NCI-H2171 (cell line): ENCODE data around the gene ATXN1.

ENCODE experiments used
- DNase-seq: peaks from one replicate; lab custom pipeline; 2025; lab: John Stamatoyannopoulos, UW

The ATXN1 gene

DNA sequence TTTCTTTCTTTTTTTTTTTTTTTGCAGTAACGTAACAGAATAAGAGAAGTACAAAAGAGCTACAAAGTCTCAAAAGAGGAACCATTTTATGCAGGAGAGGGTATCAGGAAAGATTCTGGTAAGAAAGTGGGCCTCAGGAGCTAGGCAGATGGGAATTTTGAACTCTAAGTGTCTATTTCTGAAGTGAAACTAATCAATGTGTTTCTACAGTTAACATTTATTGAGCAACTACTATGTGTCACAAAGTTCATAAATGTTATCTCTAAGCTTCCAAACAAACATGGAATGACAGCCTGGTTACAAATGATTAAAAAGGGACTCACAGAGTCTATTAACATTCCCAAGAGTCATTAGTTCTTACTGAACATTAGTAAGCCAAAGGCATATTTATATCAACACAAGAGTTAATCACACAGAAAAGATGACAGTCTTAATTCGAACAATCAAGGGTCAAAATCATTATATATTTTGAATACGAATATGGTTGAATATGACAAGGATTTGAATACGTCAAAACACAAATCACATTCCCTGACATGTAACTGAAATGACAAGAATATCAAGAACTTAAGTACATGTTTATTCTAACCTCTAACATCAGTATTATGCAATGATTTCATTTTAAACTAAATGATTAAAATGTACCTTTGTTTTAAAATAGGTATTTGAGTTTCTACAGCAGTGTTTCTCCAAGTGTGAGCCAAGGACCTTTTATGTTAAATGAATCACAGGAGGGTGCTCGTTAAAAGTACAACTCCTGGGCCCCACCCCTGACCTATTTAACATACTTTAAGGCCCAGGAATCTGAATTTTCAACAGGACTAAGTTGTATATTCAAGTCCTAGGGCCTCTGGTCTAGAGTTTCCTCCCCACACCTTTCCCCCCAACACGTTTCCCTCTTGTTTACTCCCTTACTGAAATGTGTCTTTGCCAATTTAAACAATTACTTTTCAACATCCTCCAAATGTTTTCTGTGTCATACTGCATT, 89.7 kb downstream of the ATXN1 start:
- no peak for DNase-seq

DNA sequence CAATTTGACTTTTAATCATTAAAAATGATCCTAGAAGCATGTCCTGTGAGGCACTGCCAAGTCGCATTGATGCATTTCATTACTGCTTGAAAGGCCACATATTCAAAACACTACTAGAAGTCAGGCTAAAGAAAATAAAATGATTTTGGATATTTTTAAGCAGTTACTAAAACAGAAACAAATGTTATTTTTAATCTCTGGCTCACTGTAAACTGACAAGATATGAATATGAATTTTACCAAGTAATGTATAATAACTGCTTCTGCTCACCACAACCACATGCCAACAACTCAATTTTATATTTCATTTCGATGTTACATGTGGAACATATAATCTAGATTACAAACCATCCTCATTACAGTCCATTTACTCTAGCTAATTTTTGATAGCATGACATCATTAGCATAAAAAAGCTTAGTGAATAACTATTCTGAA, 90.6 kb downstream of the ATXN1 start:
- DNase-seq, result no peak

DNA sequence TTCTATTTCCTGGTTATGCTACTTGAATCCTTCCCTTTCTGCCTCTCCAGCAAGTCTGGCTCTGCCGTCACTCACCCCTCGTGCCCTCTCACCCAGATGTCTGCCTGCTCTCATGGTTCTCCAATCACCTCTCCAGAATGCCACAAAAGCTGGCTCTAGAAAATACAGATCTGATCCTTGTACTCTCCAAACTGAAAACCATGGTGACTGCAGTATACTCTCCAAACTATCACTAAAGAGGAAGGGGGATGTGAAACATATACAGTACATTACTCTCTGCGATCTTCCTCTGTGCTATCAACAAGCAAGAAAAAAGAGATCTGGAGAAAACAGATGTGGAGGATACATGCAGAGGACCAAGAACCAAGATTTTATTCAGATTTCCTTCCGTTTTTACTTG, 91.1 kb downstream of the ATXN1 start:
- DNase-seq, result no peak

DNA sequence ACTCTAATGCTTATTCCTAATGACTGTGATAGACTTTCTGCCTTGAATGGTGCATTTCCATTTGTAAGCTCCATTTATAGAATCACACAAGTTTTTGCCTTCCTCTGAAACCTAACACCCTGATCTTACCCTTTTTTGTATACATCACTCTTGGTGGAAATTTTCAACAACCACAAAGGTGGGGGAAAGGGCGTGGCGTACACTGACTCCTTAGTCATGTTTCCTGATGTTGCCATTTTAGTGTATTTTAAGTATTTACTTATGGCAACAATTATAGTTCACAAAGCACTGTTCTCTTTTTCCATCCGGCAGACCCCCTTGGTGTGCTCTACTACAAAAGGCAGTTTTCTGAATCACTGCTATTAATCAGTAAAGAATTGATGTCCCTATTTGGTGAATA, 92.0 kb downstream of the ATXN1 start:
- no peak for DNase-seq

DNA sequence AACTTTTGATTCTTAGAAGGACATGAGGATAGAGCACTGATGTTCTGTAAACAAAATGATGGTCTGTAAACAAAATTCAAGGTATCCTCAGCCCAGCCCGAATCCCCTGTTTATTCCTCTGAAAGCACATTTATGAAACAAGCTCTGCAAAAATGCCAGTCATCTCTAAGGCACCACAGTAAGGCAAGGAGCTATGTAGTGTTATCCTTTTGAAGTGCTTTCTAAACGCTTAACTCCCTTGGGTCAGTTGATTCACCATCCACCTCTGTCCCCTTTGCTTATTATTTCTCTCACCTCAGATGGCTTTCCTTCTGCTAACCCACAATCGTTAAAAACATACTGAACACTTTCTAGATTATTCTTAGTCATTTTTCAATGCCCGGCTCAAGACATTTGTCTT, 93.8 kb downstream of the ATXN1 start:
- DNase-seq, result no peak

DNA sequence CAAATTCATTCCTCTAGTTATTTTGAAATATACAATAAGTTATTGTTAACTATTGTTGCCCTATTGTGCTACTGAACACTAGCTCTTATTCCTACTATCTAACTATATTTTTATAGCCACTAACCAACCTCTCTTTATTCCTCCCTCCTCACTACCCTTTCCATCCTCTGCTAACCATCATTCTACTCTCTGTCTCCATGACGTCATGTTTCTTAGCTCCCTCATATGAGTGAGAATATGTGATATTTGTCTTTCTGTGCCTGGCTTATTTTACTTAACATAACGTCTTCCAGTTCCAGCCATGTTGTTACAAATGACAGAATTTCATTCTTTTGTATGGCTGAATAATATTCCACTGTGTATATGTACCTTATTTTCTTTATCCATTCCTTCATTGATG, 95.3 kb downstream of the ATXN1 start:
- DNase-seq, result no peak

DNA sequence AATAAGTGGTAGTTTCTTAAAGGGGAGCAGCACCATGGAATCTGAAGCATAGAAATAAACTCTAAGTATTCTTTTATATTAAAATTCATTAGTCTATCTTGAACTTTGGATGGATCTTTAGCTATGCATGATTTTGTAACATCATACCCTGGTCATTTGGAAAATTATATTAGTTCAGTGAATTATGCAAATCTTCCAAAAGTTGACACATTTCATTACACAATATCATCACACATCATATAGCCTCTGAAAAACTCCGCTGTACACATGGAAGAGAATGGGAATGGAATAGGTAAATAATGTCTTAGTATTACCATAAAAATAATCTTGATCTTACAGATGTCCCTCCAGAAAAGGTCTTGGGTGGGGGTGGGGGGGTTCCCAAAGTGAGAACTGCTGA, 96.1 kb downstream of the ATXN1 start:
- DNase-seq, result no peak

DNA sequence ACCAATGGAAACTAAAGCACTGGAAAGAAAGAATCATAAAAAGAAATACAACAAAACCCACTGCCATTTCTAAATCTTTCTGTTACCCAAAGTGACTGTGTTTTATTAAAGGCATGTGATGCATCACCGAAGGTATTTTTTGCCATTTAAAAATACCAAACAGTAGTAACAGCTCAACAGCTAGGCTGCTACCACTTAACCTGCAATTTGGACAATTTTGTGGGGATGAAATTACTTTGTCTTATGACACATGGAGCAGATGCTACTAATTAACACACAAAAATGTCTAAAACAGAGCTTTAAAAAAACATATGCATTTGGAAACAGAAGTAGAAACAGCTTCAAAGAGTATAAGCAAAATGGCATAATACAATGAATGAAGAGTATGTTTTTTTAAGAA, 97.4 kb downstream of the ATXN1 start:
- DNase-seq, result no peak

DNA sequence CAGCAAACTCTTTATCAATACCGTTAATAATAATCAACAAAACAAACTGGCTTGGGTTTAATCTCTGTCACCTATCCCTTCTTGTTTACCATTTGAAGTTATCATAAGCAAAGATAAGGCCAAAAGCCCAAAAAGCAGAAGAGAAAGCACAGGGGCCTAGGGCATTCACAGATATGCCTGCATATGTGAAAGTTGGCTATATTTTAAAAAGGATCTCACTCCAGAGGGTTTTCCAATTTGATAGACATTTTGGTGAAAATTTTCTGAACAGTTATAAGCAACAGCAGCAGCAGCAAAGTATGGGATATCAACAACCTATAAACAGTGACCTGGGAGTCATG, 101.1 kb downstream of the ATXN1 start:
- no peak for DNase-seq

DNA sequence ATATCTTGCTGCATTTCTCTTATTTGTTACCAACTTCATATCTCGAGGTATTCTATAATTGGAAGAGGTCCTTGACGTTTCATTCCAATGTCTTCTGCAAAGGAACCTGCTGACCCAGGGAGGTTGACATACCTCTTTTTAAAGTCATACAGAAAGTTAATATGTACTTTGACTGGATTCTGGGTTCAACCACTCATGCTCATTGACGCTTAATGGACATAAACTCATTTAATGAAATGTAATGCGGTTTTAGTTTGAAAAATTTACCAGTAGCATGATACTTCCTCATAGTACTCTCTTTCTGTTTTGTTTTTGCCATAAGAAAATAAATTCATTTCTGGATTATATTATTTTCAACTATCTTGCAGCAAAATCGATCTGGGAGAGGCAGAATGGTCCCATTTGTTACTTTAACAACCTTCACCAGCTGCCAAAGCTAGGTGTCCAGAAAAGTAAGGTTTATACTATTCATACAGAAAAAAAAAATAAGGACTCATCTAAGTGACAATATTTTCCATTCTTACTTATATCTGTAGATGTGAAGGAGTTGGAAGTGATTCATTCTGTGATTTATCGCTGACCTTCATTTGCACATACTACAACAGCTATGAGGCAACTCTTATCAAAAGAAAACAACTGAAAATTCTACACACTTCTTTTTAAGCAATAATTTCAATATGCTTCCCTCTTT, 101.6 kb downstream of the ATXN1 start:
- DNase-seq, result no peak

DNA sequence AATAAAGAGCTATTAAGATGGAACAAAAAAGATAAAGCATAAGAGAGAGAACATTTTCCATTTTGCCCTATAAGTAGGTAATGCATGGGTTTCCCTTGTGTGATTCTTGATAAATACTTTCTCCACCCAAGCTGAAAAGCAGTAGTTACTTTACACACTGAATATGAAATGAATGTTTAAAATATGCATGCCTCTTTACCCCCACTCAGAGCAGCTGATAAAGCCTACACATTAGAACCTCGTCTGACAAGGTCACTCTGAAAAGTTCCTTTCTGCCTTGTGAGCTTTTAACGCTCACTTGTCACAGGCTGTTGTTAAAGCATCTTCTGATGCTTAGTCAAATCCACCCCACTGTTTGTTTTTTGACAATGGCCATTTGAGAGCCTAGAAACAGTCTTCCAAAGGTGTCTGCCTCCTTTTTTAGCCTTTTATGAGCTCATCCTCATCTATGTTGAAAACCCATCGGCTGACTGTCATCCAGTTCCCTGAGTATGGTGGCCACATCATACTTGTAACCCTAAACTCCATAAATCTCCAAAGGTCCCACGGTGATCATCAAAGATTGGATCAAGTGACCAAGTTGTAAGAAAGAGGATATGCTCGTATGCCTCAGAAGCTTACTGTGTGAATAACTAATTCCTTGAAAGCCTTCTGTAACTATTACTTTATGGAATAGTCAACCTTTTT, 102.8 kb downstream of the ATXN1 start:
- no peak for DNase-seq

DNA sequence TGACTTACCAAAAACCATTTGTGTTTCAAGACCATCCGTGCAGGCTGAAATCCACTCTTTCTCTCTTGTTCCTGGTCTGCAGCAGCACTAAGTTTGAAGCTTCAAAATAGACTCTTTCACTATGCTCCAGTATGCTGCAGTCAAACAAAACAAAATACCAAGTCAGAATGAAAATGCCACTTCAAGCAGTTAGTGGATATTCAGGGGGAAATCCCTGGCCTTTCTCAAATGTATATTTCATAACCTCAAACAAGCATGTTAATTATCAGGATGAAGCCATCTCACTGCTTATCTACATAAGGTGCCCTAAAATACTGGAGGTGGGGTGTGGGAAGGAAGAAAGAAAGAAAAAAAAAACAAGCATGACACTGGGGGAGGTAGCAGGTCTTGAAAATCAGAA, 103.5 kb downstream of the ATXN1 start:
- DNase-seq, result no peak

DNA sequence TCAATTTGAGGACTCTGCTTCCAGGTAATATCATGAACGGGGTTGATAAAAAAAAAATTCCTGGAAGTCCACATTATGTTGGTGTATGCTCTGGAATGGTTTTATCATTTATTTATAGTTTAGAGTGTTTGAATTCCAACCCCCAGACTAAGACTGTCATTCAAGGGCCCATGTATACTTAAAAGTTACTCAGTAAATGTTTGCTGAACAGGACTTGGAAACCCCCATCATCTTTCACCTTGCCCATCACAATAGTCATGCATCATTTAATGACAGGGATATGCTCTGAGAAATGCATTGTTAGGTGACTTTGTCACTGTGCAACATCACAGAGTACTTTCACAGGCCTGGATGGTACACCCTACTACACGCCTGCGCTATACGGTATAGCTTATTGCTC, 104.8 kb downstream of the ATXN1 start:
- DNase-seq, result no peak

DNA sequence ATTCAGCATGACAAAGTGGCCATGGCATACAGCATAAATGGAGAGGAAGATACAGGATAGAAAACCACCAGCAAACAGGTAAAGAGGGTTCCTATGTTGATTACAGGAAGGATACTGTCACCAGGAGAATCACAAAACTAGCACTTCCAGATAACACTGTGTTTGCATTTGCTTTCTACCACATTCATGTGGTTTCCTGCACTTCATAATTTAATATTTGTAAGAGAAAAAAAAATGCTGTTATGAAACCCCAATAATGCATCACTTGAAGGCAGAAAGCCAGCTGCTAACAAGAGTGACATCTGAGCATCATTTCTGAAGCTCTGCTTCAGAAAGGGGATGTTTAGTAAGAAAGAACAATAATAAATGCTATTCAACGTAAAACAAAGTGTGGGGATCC, 106.6 kb downstream of the ATXN1 start:
- DNase-seq, result no peak

DNA sequence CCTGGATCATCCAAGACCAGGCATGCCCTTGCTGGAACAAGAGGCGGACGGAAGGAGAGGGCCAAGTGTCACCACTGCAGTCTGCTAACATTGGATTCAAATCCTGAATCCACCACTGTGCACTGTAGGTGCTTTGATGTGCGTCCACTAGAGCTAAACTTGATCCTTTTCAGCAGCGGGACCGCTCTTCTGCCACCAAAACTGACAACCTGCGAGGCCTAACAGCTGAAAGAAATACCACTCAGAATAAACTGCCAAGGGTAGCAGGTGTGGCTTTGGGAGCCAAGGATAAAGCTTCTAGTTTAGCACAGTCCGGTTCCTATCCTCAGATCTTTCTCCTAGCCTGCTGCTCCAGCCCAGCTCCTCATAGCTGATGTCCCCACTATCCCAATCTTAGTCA, 108.0 kb downstream of the ATXN1 start:
- DNase-seq, result no peak

DNA sequence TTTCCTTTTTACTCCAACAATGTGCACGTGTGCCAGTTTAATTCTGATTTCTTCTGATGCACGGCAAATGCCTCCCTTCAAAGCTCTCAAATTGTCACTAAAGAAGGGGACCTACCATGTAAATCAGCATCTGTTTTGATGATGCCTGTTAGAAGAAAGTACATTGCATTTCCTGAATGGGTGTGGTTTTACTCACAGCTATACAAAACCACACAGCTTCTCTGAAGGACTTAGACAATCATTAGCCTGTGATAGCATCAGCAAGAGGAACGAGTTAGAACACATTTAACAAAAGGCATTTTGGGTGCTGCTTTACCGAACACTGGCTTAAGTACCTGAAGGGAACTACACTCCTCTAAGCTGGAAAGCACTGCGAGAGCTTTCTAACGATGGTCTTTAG, 109.4 kb downstream of the ATXN1 start:
- no peak for DNase-seq

DNA sequence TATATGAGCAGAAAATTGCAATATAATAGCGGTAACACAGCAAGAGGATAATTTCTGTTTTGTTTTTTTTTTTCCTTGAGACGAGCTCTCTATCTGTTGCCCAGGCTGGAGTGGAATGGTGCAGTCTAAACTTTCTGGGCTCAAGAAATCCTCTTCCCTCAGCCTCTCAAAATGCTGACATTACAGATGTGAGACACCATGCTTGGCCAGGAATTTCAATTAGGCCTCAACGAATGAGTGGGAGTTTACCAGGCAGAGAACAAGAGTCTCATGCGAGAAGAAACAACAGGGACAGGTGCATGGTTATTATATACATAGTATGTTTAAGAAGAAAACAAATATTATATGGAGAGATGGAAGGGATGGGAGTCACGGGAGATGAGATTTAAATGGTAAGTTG, 111.4 kb downstream of the ATXN1 start:
- DNase-seq, result no peak

DNA sequence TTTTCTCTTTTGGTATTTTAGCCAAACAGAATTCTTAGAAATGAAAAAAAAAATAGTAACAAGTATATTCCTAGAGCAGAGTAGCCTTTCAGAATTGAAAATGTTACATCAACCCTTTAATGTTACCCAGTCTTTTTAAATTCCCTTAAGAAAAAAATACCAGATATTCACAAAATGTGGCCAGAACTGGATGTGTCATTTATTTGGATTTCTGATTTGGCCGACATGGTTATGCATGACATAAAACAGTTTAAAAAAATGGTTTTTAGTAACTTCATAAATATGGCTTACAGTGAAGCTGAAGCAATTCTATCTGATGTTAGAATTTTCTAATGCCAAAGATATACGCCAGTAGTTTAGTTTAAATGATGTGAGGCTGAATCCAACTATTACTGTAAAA, 112.0 kb downstream of the ATXN1 start:
- DNase-seq, result no peak

DNA sequence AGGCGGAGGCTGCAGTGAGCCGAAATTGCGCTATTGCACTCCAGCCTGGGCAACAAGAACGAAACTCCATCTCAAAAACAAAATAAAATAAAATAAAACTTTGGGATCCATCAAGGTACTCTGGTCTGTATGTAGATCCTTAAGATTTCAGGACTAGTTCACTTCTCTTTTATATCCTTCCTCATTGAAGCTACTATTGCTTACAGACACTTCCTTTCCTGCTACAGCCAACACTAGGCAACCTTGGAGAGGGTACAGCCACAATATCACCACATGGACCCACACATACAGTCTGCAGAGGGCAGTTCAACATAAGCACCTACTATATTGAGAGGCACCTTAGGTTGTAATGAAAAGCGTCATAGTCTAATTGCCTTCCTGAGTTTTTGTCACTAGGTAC, 113.3 kb downstream of the ATXN1 start:
- DNase-seq, result no peak

DNA sequence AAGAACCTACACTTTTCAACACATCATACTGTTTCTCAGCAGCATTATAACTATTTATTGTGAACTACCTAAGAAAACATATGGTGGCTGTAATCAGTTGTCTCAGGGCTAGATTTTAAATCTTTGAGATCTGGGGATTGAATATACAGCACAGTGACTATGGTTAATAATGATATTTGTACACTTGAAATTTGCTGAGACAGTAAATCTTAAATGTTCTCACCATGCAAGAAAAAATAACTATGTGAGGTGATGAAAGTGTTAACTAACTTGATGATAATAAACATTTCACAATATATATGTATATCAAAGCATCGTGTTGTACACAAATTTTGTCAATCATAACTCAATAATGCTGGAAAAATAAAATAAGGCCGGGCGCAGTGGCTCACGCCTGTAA, 113.8 kb downstream of the ATXN1 start:
- DNase-seq, result no peak

DNA sequence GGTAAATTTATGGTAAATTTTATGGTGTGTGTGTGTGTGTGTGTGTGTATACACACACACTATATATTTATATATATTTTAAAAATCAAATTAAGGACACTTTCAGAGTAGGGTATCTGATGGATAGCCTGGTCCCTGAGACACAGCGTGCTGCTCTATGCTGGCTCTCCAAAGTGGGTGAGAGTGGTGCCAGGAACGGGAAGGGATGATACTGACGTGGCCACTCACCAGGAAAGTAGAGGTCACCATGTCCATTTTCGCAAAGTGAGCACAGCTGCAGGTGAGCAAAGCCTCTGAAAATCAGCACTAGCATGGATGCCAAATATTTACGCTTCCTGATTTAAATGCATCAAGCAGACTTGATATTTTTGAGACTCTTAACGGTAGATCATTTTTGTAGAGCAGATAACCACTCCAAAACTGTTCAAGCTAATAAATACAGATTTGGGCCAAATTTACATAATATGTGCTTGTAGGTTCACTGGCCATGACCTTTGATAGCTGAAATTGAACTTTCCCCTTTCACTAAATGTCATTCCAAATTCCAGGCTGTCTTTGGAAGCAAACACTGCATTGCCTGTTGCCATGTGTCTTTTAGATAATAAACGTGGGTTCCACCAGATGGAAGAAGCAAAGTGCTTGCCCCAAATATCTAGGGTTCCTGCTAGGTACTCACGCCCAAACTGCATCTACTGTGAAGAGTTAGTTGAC, 116.6 kb downstream of the ATXN1 start:
- no peak for DNase-seq
